HG03442 (cell line): Measurements from ENCODE around the gene FBN1.

Experiments used
- ATAC-seq: cut with Tn5 transposase; IDR thresholded peaks from one replicate; pipeline ENCODE4 v1.9.1; 2021; ENCODE audit warnings: mild to moderate bottlenecking, moderate library complexity; ENCODE audit not compliant: unreplicated experiment

FBN1 gene

GRCh38 chr15:48556159-48556897 lies 89.2 kb downstream of the FBN1 start:
- ATAC-seq, result no peak

GRCh38 chr15:48555241-48555881 lies 90.1 kb downstream of the FBN1 start:
- ATAC-seq, result no peak

- ATAC-seq, result no peak
These were observed 91.4 kb downstream of the FBN1 start for GRCh38 chr15:48554112-48554511.

GRCh38 chr15:48553559-48553958 lies 92.0 kb downstream of the FBN1 start:
- ATAC-seq, result no peak

- ATAC-seq, result no peak
These were observed 94.5 kb downstream of the FBN1 start for GRCh38 chr15:48550822-48551525.

- ATAC-seq, result no peak
These were observed 97.1 kb downstream of the FBN1 start for GRCh38 chr15:48548455-48548854.

- ATAC-seq, result no peak
These were observed 98.2 kb downstream of the FBN1 start for GRCh38 chr15:48547286-48547685.

GRCh38 chr15:48546296-48546695 lies 99.2 kb downstream of the FBN1 start:
- ATAC-seq, result no peak

- ATAC-seq, result no peak
These were observed 100.7 kb downstream of the FBN1 start for GRCh38 chr15:48544778-48545177.

GRCh38 chr15:48541341-48542278 lies 103.9 kb downstream of the FBN1 start:
- ATAC-seq, result peak; percentile 94

- ATAC-seq, result no peak
These were observed 104.8 kb downstream of the FBN1 start for GRCh38 chr15:48540756-48541155.

GRCh38 chr15:48538941-48539340 lies 106.6 kb downstream of the FBN1 start:
- ATAC-seq, result no peak

GRCh38 chr15:48537271-48538113 lies 108.0 kb downstream of the FBN1 start:
- no peak for ATAC-seq

- no peak for ATAC-seq
These were observed 108.8 kb downstream of the FBN1 start for GRCh38 chr15:48536681-48537091.

- no peak for ATAC-seq
These were observed 111.5 kb downstream of the FBN1 start for GRCh38 chr15:48533982-48534381.

GRCh38 chr15:48532946-48533345 lies 112.6 kb downstream of the FBN1 start:
- ATAC-seq, result no peak

GRCh38 chr15:48530528-48530927 lies 115.0 kb downstream of the FBN1 start:
- ATAC-seq, result no peak

GRCh38 chr15:48528921-48529320 lies 116.6 kb downstream of the FBN1 start:
- ATAC-seq, result no peak

GRCh38 chr15:48527517-48527916 lies 118.0 kb downstream of the FBN1 start:
- no peak for ATAC-seq

GRCh38 chr15:48522911-48523310 lies 122.6 kb downstream of the FBN1 start:
- ATAC-seq, result no peak
